HFF-Myc (cell line): ENCODE data around the gene MORC4.

ENCODE experiments used
- DNase-seq: peaks from one replicate; pipeline ENCODE4 v3.0.0-alpha.2; 2011; ENCODE audit warnings: low read depth; ENCODE audit errors: extremely low read depth
- H3K4me3 ChIP-seq: replicated peaks from 2 replicates; pipeline ENCODE4 v1.5.1; 2011; ENCODE audit warnings: low read depth, mild to moderate bottlenecking, control low read depth, low read length
- TF ChIP-seq, protein P1 (sequence below): IDR thresholded peaks from 2 replicates; pipeline ENCODE4 v1.5.1; 2012; ENCODE audit warnings: mild to moderate bottlenecking, low read depth, low read length, control low read depth; ENCODE audit errors: missing control alignments

MORC4 gene

DNA sequence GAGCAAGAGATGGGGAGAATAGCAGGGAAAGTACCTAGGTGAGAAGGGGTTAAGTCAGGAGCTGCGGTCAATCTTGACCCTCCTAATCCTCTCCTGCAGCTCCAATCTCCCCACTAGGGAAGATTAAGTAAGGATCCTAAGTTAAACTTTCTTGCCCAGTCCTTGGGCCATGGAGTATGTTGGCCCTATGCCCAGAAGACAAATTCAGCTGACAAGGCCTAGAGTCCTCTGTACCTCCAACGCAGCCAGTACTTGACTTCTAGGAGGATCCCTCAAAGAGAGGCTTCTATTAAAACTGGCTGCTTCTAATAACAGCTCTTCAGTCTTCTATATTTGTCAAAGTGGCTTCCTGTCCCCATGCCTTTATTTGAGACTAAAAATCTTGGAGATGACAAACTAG lies 78.4 kb downstream of the MORC4 start:
- H3K4me3 ChIP-seq, result no peak overlapping the region
- no peak for DNase-seq
- TF ChIP-seq, protein P1, sequence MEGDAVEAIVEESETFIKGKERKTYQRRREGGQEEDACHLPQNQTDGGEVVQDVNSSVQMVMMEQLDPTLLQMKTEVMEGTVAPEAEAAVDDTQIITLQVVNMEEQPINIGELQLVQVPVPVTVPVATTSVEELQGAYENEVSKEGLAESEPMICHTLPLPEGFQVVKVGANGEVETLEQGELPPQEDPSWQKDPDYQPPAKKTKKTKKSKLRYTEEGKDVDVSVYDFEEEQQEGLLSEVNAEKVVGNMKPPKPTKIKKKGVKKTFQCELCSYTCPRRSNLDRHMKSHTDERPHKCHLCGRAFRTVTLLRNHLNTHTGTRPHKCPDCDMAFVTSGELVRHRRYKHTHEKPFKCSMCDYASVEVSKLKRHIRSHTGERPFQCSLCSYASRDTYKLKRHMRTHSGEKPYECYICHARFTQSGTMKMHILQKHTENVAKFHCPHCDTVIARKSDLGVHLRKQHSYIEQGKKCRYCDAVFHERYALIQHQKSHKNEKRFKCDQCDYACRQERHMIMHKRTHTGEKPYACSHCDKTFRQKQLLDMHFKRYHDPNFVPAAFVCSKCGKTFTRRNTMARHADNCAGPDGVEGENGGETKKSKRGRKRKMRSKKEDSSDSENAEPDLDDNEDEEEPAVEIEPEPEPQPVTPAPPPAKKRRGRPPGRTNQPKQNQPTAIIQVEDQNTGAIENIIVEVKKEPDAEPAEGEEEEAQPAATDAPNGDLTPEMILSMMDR, result no peak

DNA sequence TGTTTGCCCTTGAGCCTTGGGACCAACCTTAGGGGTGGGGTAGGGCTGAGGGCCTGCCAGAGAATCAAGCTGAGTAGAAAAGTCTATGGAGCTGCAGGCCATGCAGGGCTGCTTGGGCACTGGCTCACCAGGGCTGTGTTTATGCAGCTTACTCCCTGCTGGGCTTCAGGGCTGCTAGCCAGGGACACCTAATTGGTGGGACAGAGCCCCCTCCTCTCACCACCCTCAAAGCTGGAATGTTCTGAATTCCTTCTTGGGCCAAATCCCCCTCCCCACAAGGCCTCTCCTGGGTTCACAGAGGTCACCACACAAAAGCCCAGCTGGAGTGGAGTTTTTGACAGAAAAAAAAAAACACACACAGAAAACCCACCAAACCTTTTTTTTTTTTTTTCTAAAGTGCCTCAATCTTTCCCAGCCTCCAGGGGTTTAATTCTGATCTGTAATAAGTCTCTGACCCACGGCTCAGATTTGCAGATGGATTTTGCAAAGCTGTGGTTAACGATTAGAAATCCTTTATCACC lies 80.0 kb downstream of the MORC4 start, which contains the start of gene CLDN2:
Gene CLDN2 (plus strand): TSS at position 471 of the 521 bp plus-strand sequence. CDS start 7,827 bp downstream, outside the sequence.
- TF ChIP-seq, protein P1, result no peak
- no peak within 1 kb of the TSS for H3K4me3 ChIP-seq
- no peak for DNase-seq

DNA sequence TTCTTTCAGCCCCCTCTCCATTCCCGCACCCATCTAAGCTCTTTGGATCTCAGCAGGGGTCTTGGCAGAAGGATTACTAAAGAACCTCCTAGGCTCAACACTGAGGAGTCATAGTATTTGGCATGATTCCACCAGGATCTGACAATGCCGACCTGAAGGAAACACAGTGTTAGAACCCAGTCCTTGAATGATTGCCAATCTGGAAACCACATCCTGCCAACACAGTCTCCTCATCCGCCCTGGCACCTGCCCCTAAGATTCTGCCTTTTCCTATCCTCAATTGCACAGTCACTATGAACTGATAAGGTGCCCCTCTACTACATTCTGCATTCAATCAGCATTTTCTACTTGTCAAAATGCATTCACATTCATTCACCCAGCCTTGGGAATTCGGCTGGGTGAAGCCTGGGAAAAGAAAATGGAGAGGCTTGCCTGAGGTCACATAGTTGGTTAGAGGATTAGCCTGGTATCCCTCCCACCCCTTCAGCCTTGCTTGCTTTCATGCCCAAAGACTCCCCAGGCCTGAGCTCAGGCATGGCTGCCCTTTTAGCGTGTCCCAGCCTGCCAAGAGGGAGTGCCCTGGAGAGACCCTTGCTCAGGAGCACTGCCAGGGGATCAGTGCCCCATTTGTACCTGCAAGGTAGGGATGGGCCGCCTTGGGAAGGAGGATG lies 82.0 kb downstream of the MORC4 start:
- peak; percentile 55 for DNase-seq
- TF ChIP-seq, protein P1, result no peak
- no peak overlapping the region for H3K4me3 ChIP-seq

DNA sequence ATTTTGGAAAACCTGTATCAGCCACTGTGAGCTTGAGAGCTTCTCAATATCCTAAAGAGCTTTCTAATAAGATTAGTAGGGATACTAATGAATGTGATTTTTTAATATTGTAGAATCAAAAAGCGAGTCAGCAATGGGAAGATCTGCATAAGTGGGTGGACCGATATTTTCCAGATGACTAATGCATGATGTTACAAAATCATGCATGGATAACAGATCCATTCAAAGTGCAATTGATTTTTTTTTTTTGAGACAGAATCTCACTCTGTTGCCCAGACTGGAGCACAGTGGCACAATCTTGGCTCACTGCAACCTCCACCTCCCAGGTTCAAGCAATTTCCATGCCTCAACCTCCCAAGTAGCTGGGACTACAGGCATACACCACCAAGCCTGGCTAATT lies 87.1 kb downstream of the MORC4 start:
- DNase-seq, result no peak
- TF ChIP-seq, protein P1, result no peak
- H3K4me3 ChIP-seq, result no peak overlapping the region

DNA sequence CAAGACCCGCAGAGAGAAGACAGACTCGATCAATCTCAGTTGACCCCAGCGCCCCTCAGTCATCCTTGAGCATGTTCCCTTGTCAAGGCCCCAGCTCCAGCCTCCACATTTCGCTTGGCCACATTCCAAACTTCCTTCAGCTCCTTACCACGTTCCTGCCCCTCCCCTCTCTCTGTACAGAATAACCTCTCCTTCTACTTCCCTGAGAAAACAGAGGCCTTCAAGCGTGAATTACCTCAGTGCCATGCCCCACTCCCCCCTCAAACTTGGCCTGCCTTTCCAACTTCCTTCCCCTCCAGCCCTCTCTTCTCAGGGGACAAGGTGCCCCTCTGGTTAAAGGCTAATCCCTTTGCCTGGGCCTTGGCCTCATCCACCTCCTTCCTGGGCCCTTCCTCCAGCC lies 93.7 kb downstream of the MORC4 start:
- no peak overlapping the region for H3K4me3 ChIP-seq
- TF ChIP-seq, protein P1, result no peak
- DNase-seq, result no peak

DNA sequence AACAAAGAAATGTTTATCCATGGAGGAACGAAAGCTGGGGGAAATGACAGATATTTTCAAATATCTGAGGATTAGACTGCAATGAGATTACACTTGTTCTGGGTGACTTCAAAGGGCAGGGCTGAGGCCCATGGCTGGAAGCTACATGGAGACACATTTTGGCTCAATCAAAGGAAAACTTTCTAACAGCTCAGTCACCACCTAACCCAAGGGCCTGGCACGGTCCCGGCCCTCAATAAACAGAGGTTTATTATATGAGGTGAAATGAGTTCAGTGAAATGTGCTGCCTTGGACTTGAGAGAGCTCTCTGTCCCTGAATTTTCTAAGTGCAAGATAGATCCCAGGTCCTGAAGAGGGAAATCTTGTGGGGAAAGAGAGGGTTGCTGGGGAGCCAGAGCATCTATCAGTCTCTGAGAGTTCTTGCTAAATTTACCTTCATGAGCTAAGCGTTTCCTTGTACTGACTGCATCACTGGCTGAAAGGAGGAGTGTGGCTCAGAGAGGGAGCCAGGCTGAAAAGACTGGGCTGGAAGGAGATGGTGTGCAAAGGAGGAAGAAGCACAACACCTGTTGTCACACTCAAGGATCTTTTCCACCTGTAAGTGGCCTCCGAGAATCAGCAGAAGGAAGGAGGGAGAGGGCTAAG lies 94.8 kb downstream of the MORC4 start:
- DNase-seq, result no peak

More for the DNA sequence above, 94.8 kb downstream of the MORC4 start:
- H3K4me3 ChIP-seq, result no peak overlapping the region
- TF ChIP-seq, protein P1, result no peak
